ENCODE measurements around the gene UPK3BL2.
"Not testable (repeated sequence)": the region's sequence is repeated elsewhere in the genome, so short reads cannot be mapped to it uniquely, and the experiment has no call there.

The UPK3BL2 gene

DNA sequence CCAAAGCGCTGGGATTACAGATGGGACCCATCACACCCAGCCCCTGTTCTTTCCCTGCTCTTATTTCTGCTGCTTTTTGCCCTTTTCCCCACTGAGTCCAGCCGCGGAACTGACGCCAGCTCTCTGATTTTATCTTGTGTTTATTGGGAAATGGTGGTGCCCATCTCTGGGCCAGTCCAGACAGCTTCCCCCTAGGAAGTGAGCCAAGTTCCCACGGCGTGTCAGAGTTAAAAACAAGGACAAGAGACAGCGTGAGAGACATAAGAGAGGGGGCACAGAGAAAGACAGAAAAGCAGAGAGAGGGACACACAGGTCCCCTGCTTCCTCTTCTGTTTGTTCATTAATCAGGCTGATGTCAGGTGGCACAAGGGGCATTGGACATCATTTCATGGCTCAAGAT lies 11.9 kb downstream of the UPK3BL2 start:
- not testable (repeated sequence) for DNase-seq (ENCODE audit: low spot score)

DNA sequence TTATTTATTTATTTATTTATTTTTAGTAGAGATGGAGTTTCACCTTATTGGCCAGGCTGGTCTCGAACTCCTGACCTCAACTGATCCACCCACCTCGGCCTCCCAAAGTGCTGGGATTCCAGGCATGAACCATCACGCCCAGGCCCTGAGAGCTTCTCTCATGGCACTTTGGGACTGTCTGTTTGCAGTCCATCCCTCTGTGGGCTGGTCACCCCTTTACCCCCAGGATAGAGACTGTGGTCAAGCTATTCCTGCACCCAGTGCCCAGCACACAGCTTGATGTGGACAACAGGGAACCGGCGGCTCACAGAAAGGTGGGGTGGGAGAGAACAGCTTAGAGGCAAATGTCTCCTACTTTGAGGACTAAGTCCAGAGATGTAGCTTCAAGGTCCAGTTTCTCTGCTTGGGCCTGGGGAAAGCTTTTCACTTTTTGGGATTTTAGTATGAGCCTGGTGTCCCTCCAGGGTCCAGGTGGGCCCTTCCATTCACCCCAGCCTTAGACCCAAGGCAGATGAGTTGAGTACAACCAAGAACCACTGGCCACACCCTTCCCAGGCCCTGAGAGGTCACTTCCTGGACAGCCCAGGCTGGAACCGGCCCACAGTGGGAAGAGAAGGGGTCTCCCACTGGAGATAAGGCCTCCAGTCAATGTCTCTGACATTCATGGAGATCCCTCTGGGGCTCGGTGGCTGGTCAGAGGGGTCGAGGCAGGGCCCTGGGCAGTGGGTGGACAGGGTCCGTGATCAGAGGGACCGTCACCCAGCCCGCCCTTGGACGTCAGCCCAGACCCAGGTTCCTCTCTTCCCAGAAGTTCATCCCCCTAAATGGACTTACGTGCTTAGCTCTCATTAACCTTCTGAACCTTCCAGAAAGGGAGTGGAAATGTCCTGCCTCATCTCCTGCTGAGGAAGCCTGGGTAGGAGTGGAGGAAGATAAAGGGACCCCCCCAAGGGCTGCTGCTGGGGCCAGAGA lies 15.4 kb downstream of the UPK3BL2 start:
- not testable (repeated sequence) for DNase-seq (ENCODE audit: low spot score)

DNA sequence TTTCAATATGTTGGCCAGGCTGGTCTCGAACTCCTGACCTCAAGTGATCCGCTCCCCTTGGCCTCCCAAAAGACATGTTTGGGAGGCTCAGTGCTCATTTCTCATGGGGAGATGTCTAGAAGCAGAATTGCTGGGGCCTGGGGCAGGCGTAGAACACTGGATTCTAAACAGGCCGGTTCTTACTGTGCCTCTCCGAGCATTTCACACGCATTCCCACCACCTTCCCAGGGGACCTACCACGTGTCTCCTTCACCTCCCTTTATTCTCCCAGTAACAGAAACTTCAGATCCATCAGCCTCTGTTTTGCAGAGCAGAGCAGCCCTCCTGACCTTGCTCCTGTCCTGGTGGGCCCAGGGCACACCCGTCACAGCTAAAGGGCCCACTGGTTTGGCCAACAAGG lies 16.3 kb downstream of the UPK3BL2 start:
- not testable (repeated sequence) for DNase-seq (ENCODE audit: low spot score)

DNA sequence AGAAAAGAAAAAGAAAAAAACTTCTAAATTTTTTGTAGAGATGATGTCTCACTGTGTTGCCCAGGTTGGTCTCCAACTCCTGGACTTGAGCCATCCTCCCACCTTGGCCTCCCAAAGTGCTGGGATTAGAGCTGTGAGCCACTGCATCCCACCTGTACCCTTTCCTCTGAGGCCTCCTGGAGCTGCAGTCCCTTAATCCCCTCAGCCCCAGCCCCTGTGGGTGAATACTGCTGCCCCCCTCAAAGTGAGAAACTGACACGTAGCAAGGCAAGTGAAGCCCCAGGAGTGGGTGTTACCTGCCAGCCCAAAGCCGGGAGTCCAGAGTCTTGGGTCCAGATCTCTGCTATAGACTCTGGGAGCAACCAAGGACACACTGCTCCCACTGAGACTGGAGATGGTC lies 18.7 kb downstream of the UPK3BL2 start:
- DNase-seq (ENCODE audit: low spot score): not testable (repeated sequence)

DNA sequence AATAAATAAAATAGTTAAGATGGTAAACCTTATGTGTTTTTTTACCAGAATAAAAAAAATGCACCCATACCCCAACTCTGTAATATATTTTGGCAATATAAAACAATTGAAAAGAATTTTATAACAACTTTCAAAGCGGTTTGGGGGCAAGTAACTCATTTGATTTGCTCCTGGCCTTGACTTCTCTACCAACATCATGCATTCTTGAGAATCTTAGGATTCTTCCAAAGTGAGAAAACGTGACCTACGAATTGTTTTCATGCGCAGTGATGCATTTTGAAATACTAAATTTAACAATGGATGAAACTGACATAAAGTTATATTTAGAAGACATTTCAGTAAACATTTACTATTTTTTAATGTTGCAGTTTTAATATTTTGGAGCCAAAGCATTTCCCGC lies 22.7 kb downstream of the UPK3BL2 start:
- not testable (repeated sequence) for DNase-seq (ENCODE audit: low spot score)

DNA sequence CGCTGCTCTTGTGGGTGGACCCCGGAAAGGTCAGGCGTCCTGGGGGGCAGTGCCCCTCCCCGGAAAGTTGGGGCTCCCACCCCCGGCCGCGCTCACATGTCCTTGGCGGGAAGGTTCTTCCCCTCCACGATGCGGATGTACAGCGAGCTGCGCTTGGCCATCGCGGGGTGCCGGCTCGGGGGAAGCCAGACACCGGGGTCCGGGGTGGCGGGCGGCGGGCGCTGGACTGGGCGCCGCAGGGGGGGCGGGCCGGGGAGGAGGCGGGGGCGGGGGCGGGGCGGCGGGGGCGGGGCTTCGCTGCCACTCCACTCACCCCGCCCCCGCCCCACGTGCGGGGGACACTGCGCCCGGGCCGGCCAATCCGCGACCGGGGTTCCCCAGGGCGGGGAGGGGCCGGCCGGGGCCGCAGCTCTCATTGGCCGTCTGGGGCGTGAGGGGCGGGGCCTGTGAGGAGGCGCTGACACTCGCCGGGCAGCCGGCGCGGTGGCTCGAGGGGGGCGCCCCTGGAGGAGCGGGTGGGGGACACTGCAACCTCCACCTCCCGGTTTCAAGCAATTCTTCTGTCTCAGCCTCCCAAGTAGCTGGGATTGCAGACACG lies 25.8 kb downstream of the UPK3BL2 start, which contains the start of gene RASA4B:
RASA4B (minus strand) TSS at position 228 of the 598 bp plus-strand sequence; CDS start at position 161, 67 bp downstream.
- not testable (repeated sequence) for DNase-seq (ENCODE audit: low spot score)

DNA sequence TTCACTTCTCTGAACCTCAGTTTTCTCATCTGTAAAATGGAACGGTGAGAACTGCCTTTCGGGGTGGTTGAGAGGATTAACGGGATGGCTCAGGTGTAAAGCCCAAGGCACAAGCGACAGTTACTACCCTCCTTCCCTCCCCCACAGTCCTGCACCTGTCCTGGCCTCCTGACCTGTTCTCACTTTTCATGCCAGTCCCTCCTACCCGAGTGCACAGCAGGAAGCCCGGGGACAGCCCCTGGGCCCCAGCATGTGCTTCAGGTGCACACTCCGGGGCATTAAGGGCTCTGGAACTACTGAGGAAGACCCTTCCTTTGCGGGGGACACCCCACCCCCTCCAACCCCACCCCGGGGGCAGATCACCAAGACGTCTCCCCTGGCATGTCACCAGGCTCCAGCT lies 26.5 kb downstream of the UPK3BL2 start:
- DNase-seq (ENCODE audit: low spot score): not testable (repeated sequence)

DNA sequence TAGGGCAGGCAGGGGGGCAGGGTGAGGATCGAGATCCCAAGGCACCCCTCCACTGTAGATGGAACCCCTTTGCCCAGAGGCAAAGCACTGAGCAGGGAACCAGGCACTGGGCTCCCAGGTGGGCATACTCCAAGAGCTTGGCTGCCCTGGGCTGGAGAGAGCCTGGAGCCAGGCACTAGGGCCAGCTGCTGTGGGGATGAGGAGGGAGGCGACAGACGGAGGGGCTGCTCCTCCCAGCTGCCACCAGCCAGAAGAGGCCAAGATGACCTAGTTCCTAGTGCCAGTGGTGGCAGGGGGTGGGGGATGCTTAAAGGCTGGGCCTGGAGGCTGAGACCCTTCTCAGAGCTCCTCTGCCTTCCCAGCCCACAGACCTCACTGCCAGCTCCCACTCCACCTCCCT lies 27.6 kb downstream of the UPK3BL2 start:
- not testable (repeated sequence) for DNase-seq (ENCODE audit: low spot score)

DNA sequence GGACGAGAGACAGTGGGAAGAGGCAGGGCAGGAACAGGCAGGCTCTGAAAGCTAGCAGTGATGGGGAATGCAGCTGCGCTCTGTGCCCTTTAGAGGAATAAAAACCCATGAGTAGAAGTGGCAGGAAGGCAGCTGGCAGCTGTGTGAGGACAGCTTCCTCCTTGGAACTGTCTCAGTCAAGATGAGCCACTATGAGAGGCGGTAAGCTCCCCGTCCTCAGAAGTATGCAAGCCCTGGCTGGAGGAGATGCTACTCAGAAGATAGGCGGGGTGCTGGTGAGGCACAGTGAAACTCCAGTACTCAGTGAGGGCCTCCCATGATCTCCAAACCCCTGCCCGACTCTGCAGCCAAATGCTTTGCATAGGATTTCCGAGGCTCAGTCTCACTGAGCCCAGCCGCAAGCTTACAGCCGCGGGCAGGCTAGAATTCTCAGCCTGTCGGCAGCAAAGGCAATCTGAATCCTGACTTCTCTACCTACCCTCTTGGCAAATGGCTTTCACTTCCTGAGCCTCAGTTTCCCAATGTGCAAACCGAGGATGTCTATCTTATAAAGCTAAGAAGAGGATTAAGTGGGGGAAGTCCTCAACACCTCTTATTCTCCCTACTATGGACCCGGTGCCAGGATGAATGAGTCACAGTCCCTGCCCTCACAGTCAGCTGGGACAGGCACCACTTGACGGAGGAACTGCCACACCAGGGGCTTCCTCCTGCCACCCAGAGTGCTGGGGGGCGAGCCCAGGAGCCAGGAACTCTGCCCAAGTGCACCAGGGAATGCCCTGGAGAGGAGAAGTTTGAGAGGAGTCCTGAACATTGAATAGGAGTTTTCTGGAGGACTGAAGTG lies 28.4 kb downstream of the UPK3BL2 start:
- DNase-seq (ENCODE audit: low spot score): not testable (repeated sequence)

DNA sequence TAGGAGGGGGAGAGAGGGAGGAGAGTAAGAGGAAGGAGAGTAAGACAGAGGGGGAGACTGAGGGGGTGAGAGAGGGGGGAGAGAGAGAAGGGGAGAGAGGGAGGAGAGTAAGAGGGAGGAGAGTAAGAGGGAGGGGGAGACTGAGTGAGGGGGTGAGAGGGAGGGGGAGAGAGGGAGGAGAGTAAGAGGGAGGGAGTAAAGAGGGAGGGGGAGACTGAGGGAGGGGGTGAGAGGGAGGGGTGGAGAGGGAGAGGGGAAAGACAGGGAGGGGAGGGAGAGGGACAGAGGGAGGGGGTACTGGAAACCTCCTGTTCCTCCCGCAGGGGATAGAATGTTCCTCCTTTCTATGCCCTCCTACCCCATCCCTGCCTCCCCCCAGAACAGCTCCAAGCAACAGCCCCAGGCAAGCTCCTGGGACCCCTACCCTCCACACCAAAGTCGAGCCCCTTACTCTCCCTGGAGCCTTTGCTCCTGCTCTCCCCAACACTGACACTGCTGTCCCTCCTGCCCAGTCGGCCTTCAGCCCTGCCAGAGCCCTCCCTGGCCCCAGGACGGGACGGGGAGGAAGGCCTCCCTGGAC lies 30.8 kb downstream of the UPK3BL2 start:
- DNase-seq (ENCODE audit: low spot score): not testable (repeated sequence)

DNA sequence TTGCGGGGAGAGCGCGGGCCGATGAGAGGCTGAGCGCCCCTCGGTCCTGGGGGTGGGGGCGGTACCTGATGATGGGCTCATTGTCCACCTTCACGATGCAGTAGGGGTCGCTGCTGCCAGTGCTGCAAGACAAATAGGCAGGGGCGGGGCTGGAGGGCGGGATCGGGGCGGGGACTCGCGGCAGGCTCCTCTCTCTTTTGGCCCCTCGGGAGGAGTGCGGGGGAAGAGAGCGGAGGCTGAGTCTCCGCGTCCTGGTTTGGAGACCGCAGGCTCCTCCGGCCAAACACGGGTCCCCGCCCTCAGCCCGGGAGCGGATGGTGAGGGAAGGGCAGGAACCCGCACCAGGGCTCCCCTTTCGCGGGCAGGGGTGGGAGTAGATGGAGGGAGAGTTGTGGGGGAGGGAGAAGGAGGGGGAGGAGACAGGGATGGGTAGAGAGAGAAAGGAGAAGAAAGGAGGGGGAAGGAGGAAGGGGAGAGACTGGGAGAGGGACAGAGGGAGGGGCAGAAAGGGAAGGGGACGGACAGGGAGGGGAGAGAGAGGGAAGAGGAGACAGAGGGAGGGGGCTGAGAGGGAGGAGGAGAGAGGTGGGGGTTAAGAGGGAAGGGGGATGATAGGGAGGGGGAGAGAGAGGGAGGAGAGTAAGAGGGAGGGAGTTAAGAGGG lies 31.5 kb downstream of the UPK3BL2 start:
- DNase-seq (ENCODE audit: low spot score): not testable (repeated sequence)

DNA sequence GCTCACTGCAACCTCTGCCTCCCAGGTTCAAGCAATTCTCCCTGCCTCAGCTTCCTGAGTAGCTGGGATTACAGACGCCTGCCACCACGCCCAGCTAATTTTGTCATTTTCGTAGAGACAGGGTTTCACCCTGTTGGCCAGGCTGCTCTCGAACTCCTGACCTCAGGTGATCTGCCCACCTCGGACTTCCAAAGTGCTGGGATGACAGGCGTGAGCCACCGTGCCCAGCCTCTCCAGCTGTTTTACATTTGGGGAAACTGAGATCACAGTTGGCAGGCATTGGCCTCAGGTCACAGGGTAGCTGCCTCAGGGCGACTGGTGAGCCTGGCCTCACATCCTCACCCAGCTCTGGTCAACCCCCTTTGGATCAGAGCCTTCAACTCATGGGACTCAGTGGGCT lies 32.9 kb downstream of the UPK3BL2 start:
- not testable (repeated sequence) for DNase-seq (ENCODE audit: low spot score)

DNA sequence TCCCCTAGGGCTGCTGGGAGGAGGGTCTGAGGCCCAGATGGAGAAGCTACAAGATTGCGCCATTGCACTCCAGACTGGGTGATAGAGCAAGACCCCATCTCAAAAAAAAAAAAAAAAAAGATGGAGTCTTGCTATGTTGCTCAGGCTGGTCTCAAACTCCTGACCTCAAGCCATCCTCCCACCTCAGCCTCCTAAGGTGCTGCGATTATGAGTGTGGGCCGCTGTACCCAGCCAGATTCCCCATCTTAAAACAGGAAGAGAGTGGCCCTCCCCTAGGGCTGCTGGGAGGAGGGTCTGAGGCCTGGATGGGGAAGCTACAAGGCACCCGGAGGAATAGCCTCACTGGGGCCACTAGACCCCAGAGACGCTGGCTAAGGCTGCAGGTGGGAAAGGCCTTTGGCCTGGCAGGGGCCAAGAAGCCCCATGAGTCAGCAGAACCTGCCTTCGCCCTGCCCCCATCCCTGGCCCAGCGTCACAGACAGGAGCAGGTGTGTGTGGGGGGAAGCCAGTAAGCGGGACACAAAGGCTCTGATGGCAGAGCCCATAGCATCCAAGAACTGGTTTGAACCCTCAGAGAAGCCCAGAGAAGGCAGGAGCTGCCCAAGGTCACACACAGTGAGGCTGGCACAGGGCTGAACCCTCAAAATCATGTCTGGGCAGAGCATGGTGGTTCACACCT lies 35.9 kb downstream of the UPK3BL2 start:
- not testable (repeated sequence) for DNase-seq (ENCODE audit: low spot score)

DNA sequence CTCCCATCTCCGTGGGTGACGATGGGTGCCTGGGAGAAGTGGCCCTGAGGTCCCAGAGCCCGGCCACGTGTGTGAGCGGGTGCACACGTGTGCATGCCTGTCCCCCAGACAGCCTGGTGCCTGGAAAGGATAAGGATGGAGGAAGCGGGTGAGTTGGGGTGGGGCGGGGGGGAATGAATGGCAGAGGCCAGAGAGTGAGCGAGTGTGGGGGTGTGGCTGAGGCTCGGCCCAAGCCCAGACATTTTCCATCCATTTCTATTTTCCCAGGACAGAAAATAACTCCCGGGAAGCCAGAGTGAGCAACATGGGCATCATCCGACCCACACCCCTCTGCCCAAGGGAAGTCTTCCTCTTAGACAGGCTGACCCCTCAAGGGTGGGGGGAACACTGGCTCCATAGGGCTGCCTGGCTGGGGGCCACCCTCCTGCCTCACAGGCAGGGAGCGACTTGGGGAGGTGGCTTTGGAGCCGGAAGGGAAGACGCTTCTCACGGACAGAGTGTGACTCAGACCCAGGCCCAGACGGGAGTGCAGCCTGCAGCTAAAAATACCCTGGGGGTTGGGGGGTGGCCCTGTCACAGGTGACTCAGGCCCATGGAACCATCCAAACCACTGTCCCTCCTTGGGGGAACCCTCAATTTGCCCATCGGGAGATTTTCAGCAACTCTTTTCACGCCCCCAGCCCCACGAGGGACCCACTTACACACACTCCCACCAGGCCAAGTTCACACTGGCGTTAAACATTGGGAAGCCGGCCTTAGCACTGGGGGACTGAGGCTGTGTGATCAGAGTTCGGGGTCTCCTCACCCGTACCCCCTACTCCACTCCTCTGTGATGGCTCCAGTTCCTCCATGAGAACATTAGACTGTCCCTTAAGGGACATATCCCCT lies 38.0 kb downstream of the UPK3BL2 start:
- DNase-seq (ENCODE audit: low spot score): not testable (repeated sequence)

DNA sequence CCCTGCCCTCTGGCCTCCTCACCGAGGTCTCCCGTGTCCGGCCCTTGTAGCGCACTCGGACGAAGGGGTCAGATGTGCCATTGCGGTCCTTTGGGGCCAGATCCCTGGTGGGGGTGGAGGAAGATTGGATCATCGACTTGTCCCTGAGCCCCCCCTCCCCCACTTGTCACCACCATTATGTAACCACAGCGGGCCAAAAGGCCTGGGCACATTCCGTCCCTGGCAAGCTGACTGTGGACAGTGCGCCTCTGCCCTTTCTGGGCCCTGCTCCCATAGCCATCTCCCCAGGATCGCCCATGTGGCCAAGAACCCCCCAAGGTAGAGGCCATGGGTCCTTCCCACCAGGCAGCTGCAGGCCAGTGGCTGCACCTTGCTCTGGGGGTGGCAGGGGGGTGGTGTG lies 40.4 kb downstream of the UPK3BL2 start:
- DNase-seq (ENCODE audit: low spot score): not testable (repeated sequence)

DNA sequence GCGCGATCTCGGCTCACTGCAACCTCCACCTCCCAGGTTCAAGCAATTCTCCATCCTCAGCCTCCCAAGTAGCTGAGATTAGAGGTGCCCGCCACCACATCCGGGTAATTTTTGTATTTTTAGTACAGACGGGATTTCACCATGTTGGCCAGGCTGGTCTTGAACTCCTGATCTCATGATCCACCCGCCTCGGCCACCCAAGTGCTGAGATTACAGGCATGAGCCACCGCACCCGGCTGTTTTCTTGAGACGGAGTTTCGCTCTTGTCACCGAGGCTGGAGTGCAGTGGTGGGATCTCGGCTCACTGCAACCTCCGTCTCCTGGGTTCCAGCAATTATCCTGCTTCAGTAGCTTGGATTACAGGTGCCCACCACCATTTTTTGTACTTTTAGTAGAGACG lies 45.2 kb downstream of the UPK3BL2 start:
- not testable (repeated sequence) for DNase-seq (ENCODE audit: low spot score)

DNA sequence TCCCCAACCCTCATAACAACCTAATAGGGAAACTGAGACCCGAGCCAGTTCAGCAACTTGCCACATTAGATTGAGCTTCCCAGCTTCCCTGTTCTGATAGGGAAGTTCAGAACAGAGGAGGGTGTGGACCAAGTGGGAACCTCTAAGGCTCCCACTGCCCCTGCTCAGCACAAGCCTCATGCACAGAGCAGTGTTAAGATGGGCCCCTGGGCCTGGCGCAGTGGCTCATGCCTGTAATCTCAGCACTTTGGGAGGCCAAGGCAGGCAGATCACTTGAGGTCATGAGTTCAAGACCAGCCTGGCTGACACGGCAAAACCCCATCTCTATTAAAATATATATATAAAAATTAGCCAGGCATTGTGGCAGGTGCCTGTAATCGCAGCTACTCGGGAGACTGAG lies 46.2 kb downstream of the UPK3BL2 start:
- DNase-seq (ENCODE audit: low spot score): not testable (repeated sequence)

DNA sequence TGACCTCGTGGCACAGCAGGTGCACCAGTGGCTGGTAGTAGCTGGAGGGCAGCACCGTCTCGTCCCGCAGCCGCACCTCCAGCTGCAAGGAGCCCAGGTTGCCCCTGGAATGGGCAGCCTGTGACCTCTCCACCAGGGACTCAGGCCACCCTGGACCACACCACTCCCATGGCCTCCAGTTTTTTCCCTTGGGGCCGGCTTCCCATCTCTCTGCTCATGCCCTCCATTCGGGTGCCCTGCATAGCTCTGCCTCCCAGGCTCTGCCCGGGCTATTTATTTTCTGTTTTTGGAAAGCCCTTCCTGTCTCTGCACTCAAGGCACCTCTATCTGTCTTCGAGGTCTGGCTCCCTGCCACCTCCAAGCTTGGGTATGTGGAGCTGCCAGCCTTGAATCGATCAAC lies 46.6 kb downstream of the UPK3BL2 start:
- DNase-seq (ENCODE audit: low spot score): not testable (repeated sequence)

DNA sequence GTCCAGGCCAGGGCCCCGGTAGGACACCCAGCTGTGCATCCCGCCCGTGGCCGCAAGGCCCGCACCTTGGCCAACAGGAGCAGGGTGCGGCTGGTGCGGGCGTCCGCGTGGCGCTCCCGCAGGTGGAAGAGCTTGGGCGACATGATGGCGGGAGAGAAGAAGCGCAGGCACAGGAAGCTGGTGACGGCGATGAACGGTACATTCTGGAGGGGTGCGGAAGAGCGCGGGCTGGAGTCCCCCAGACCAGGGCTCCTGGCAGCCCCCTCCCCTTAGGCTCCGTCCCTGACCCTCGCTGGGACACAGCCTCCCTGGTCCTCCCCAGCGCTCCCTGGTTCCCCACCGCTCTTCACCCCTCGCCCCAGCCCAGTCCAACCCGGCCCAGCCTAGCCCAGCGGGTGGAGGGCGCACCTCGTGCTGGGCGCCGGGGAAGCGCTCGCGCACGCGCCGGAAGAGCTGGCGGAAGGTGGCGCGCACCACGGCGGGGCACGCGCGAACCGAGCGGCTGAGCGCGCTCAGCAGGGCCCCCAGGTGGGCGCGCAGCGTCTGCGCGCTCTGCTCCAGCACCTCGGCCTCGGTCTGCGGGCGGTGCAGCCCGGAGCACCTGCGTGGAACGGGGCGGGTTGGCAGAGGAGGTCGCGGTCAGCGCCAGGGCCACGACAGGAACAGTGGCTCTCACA lies 48.9 kb downstream of the UPK3BL2 start:
- not testable (repeated sequence) for DNase-seq (ENCODE audit: low spot score)
